Sigmoid colon (tissue), 4 donors: Measurements from ENCODE around the gene ARL4D.

ENCODE experiments used
- EP300 ChIP-seq, 4 donors: sonication (generic); formaldehyde crosslinking; IDR thresholded peaks; one replicate each; pipeline ENCODE4 v1.6.1; 2017; ENCODE audit warnings: antibody characterized with exemption in 4 of 4
- POLR2A ChIP-seq, 2 donors: fragments of 450-650 bp; IDR thresholded peaks; one replicate each; pipeline ENCODE4 v1.6.1; 2016; ENCODE audit warnings: antibody characterized with exemption in 2 of 2, mild to moderate bottlenecking in 2 of 2, moderate library complexity in 2 of 2
- POLR2AphosphoS5 ChIP-seq, 4 donors: sonication (generic); formaldehyde crosslinking; IDR thresholded peaks; one replicate each; pipeline ENCODE4 v1.6.1; 2017; ENCODE audit warnings: antibody characterized with exemption in 4 of 4
- TF ChIP-seq, protein P1 (sequence below), 4 experiments: fragments of 450-650 bp in 3 of 4; fragments of 200-600 bp in 1 of 4; IDR thresholded peaks; one replicate each; pipeline ENCODE4 v1.5.1; 2016 to 2019; ENCODE audit warnings: antibody characterized with exemption in 4 of 4, mild to moderate bottlenecking in 3 of 4, moderate library complexity in 2 of 4

DNA sequence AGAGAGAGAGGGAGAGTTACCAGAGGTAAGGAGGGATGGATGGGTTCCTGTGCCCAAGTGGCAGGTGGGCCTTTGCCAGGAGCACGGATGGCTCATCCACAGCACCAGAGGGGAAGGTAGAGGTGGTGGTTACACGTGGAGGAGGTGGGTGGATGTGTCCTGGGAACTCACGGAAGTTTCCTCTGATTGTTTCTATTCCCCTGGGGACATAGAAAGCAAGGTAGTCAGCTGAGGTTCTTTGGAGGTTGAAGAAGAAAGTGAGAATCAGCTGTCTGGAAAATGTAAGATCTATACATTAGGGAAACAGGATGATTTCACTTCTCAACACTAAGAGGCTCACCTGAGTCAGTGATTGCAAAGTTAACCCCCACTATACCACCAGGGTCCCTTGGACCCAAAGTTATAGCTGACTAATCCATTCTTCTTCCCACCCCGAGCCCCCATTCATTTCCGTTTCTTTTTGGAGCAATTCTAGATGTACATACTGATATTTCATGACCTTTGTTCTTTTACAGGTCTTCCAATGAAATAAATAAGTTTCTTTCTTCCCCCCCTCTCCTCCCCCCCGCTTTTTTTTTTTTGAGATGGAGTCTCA is 27.5 kb upstream of the ARL4D start:
- TF ChIP-seq POLR2A (IDR thresholded peaks at IDR 0.05) (no peak), POLR2AphosphoS5 (IDR thresholded peaks at IDR 0.05) (no peak), EP300 (IDR thresholded peaks at IDR 0.05) (no peak)
- TF ChIP-seq, protein P1, sequence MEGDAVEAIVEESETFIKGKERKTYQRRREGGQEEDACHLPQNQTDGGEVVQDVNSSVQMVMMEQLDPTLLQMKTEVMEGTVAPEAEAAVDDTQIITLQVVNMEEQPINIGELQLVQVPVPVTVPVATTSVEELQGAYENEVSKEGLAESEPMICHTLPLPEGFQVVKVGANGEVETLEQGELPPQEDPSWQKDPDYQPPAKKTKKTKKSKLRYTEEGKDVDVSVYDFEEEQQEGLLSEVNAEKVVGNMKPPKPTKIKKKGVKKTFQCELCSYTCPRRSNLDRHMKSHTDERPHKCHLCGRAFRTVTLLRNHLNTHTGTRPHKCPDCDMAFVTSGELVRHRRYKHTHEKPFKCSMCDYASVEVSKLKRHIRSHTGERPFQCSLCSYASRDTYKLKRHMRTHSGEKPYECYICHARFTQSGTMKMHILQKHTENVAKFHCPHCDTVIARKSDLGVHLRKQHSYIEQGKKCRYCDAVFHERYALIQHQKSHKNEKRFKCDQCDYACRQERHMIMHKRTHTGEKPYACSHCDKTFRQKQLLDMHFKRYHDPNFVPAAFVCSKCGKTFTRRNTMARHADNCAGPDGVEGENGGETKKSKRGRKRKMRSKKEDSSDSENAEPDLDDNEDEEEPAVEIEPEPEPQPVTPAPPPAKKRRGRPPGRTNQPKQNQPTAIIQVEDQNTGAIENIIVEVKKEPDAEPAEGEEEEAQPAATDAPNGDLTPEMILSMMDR (IDR thresholded peaks at IDR 0.05): no peak
